ENCODE results near the gene SPRR5. TPM values are rescaled to one million over a fixed set of nuclear protein-coding genes. Genes with fewer than 3 reads are reported as not detected.

Gene SPRR5
- total and polyA plus RNA-seq, 4 donors = not detected

GRCh38 chr1:152940614-152941013, 6.4 kb upstream of the SPRR5 start (continued):
- TF ChIP-seq CTCF (IDR thresholded peaks at IDR 0.05; ENCODE audit: low read depth, low read length, missing input control) (no peak), TAF1 (conservative IDR thresholded peaks at IDR 0.05) (no peak), HNF4G (IDR thresholded peaks at IDR 0.05) (no peak), EGR1 (IDR thresholded peaks at IDR 0.05; ENCODE audit: low read depth in 2 of 2) (no peak), YY1 (IDR thresholded peaks at IDR 0.05) (peak; percentile 42), MAX (IDR thresholded peaks at IDR 0.05) (no peak), NR2F2 (IDR thresholded peaks at IDR 0.05) (no peak)

- H3K9me3 ChIP-seq (ENCODE audit: control insufficient read depth in 4 of 4, low read length in 3 of 4) = no peaks in the 10 kb centered on the region
- 66% methylated on average over 8 of the region's 8 CpGs for WGBS
- H3K27ac ChIP-seq (ENCODE audit: low read depth in 1 of 2, low read length in 2 of 2) = no peak overlapping the region
- no peaks in the 10 kb centered on the region for H3K27me3 ChIP-seq (ENCODE audit: control insufficient read depth in 4 of 4, insufficient read depth in 4 of 4, low read length in 3 of 4)
- TF ChIP-seq TAF1 (conservative IDR thresholded peaks at IDR 0.05) (no peak), YY1 (IDR thresholded peaks at IDR 0.05) (no peak), REST (IDR thresholded peaks at IDR 0.05) (no peak), JUND (IDR thresholded peaks at IDR 0.05) (no peak), MAX (IDR thresholded peaks at IDR 0.05) (no peak), HNF4G (IDR thresholded peaks at IDR 0.05) (no peak), GABPA (IDR thresholded peaks at IDR 0.05 in 1 of 2, conservative IDR thresholded peaks at IDR 0.05 in 1 of 2) (no peak), RAD21 (IDR thresholded peaks at IDR 0.05) (no peak), FOXA2 (IDR thresholded peaks at IDR 0.05) (no peak), HNF4A (conservative IDR thresholded peaks at IDR 0.05) (no peak), CTCF (IDR thresholded peaks at IDR 0.05; ENCODE audit: low read depth, low read length, missing input control) (no peak), FOXA1 (IDR thresholded peaks at IDR 0.05) (no peak), ZBTB33 (IDR thresholded peaks at IDR 0.05) (no peak), EGR1 (IDR thresholded peaks at IDR 0.05; ENCODE audit: low read depth in 2 of 2) (no peak)
- no peak overlapping the region for H3K9ac ChIP-seq (ENCODE audit: low read depth in 1 of 2, low read length in 2 of 2)
- DNase-seq (ENCODE audit: low spot score) = no peak
- no peaks in the 10 kb centered on the region for H3K36me3 ChIP-seq (ENCODE audit: control insufficient read depth in 4 of 4, insufficient read depth in 3 of 4, low read depth in 1 of 4, low read length in 3 of 4)
- no peak overlapping the region for H3K4me3 ChIP-seq (ENCODE audit: low read depth in 1 of 3, low read length in 3 of 3)
- H3K4me1 ChIP-seq (ENCODE audit: control insufficient read depth in 4 of 4, insufficient read depth in 4 of 4, low read length in 3 of 4) = peaks cover 2 to 23% (median 18%) of the 10 kb centered on the region in 4 donors
Observed at GRCh38 chr1:152941037-152941711, 5.8 kb upstream of the SPRR5 start.

Measured in liver (tissue), 9 donors.